Measurements from ENCODE around the gene GDF11.

GDF11 gene

GRCh38 chr12:55715169-55715764, 27.7 kb upstream of the GDF11 start:
- ChIA-PET POLR2A (interaction anchor here (1.0 kb wide), 1 partner anchor 474 kb away, joined by 3 read pairs; the partner anchor contains the start of gene SMARCC2), CTCF (interaction anchor here (0.9 to 3.1 kb wide), 8 partner anchors 8 to 313 kb away, joined by 3 to 19 read pairs (median 6); partner anchors contain the start of genes CD63 and ITGA7)
- H3K4me3 ChIP-seq (ENCODE audit: control insufficient read depth in 1 of 7, extremely low read depth in 1 of 7, insufficient read depth in 4 of 7, low read depth in 2 of 7, low read length in 6 of 7), result peak overlapping the region; percentile 83 to 98 (median 92)

DNA sequence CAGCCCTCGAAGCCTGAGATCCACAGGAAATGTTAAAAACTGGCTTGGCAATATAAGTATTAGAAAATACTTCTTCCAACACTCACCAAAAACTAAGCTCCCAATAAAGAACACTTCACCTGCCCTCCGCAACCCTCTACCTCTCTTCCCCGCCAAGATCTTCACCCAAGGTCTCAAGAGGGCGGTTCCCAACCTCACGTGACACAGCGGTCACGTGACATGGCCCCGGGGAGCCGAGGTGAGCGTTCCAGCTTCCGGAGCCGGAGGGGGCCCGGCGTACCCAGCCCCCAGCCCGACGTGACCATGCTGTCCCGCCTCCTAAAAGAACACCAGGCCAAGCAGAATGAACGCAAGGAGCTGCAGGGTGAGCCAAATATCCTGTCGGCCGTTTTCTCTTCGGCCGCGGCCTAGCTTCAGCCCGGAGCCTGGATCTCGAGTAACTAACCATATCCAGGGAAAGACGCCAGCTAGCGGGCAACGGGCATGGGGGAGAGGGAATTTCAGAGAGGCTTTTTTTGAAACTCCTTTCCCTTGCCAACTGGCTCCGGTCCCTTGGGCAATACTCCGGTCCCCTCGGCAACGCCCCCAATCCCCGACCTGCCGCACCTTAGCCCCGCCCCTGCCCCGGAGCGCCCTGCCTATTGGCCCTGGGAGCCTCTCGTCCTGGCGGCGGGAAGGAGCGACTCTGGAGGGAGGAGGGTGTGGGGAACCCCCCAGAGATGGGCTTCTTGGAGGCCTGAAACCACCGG, 26.9 kb upstream of the GDF11 start, which contains the start of gene BLOC1S1:
TSS of gene BLOC1S1 (plus strand) at position 214 of the 749 bp plus-strand sequence. CDS start at position 220, 6 bp downstream.
- Histone ChIP-seq H3K4me1 (ENCODE audit: control extremely low read depth in 1 of 4, control insufficient read depth in 4 of 4, insufficient read depth in 4 of 4, low read length in 3 of 4) (peaks cover 3 to 27% (median 19%) of the 10 kb centered on the region in 4 experiments), H3K9me3 (ENCODE audit: control extremely low read depth in 1 of 5, control insufficient read depth in 4 of 5, insufficient read depth in 2 of 5, low read depth in 1 of 5, low read length in 4 of 5) (no peaks in the 10 kb centered on the region), H3K27me3 (replicated peaks in 2 of 5; ENCODE audit: control insufficient read depth in 4 of 5, insufficient read depth in 5 of 5, low read length in 4 of 5) (peaks cover 0 to 2% (median 0%) of the 10 kb centered on the region in 5 experiments), H3K27ac (ENCODE audit: insufficient read depth in 1 of 2, low read depth in 1 of 2, low read length in 2 of 2, poor library complexity in 1 of 2, severe bottlenecking in 2 of 2) (peak within 1 kb of the TSS; percentile 87 to 89), H3K36me3 (ENCODE audit: control insufficient read depth in 4 of 4, insufficient read depth in 4 of 4, low read length in 3 of 4) (peaks cover 0 to 16% (median 12%) of the 10 kb centered on the region in 4 experiments), H3K4me3 (ENCODE audit: control insufficient read depth in 1 of 7, extremely low read depth in 1 of 7, insufficient read depth in 4 of 7, low read depth in 2 of 7, low read length in 6 of 7) (peak within 1 kb of the TSS; percentile 83 to 98 (median 92))
- DNase-seq, result peak; percentile 88 to 93 (median 91)
- POLR2A ChIA-PET, result interaction anchor here (0.8 to 1.0 kb wide), 2 partner anchors 13 to 474 kb away, joined by 3 to 4 read pairs; partner anchors contain the start of genes CD63 and SMARCC2
- CTCF ChIA-PET, result interaction anchor here (1.0 to 3.1 kb wide), 8 partner anchors 9 to 312 kb away, joined by 5 to 19 read pairs (median 8); partner anchors contain the start of genes CD63 and ITGA7
- 0% methylated on average over 38 of the region's 42 CpGs for WGBS (ENCODE audit: insufficient coverage)

More at GRCh38 chr12:55715169-55715764, 27.7 kb upstream of the GDF11 start:
- WGBS (ENCODE audit: insufficient coverage), result 83% methylated on average over 5 of the region's 7 CpGs
- Histone ChIP-seq H3K36me3 (ENCODE audit: control insufficient read depth in 4 of 4, insufficient read depth in 4 of 4, low read length in 3 of 4) (peaks cover 0 to 14% (median 11%) of the 10 kb centered on the region in 4 experiments), H3K27me3 (replicated peaks in 2 of 5; ENCODE audit: control insufficient read depth in 4 of 5, insufficient read depth in 5 of 5, low read length in 4 of 5) (peaks cover 0 to 2% (median 2%) of the 10 kb centered on the region in 5 experiments), H3K9me3 (ENCODE audit: control extremely low read depth in 1 of 5, control insufficient read depth in 4 of 5, insufficient read depth in 2 of 5, low read depth in 1 of 5, low read length in 4 of 5) (no peaks in the 10 kb centered on the region), H3K4me1 (ENCODE audit: control extremely low read depth in 1 of 4, control insufficient read depth in 4 of 4, insufficient read depth in 4 of 4, low read length in 3 of 4) (peaks cover 3 to 27% (median 19%) of the 10 kb centered on the region in 4 experiments), H3K27ac (ENCODE audit: insufficient read depth in 1 of 2, low read depth in 1 of 2, low read length in 2 of 2, poor library complexity in 1 of 2, severe bottlenecking in 2 of 2) (peak overlapping the region; percentile 87 to 89)
- DNase-seq, result no peak

- peaks cover 3 to 27% (median 19%) of the 10 kb centered on the region in 4 experiments for H3K4me1 ChIP-seq (ENCODE audit: control extremely low read depth in 1 of 4, control insufficient read depth in 4 of 4, insufficient read depth in 4 of 4, low read length in 3 of 4)
- WGBS (ENCODE audit: insufficient coverage), result 2% methylated on average over 9 of the region's 13 CpGs
These were observed 26.4 kb upstream of the GDF11 start for GRCh38 chr12:55716582-55716957.

DNA sequence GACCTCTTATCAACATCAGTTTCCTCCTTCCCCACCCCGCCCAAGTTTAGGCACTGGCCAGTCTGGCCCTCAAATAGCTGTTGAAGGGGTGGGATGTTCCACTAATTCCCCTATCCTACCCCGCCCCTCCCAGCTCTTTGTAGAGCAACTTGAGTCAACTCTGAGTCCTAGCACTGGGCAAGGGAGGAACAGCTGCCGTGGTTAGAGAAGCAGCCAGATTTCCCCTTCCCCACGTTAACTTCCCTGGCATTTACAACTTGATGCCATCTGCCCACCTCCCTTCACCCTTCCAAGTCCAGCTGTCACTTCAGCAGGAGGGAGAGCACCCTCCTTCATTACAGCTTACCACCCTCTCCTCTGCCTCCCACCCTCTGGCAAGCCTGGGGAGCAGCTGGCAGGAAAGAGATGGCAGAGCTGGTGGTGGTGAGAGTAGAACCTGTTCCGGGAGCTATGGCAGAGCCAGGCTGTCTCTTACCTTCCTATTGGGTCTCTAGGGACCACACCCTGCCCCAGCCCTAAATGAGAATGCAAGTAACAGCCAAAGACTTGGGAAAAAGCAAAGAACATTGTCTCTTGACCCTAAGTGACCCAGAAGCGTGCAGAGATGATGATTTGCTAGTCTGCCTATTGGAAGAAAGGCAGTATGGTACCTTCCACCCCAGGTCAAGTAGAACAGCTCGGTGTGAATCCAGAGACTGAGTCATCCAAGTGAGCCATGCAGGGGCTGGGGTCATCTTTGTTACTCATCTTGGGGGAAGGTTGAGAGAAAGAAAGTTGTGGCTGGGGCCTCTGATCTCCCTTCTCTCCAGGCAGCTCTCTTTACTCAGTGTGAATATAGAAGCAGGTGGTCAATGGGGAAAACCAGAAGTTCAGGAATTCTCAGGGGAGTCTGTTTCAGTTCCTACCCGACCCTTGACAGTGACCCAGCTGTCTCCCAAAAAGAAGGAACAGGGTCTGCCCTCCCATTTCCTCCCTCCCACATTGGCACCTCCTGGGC, 25.6 kb upstream of the GDF11 start:
- POLR2A ChIA-PET, result interaction anchor here (0.9 kb wide), 1 partner anchor 12 kb away, joined by 4 read pairs; the partner anchor contains the start of gene CD63
- no peaks in the 10 kb centered on the region for H3K9me3 ChIP-seq (ENCODE audit: control extremely low read depth in 1 of 5, control insufficient read depth in 4 of 5, insufficient read depth in 2 of 5, low read depth in 1 of 5, low read length in 4 of 5)
- CTCF ChIA-PET, result interaction anchor here (1.0 to 3.1 kb wide), 8 partner anchors 8 to 1177 kb away, joined by 3 to 19 read pairs (median 8); partner anchors contain the start of genes CD63 and ITGA7
- no peak for DNase-seq
- H3K27ac ChIP-seq (ENCODE audit: insufficient read depth in 1 of 2, low read depth in 1 of 2, low read length in 2 of 2, poor library complexity in 1 of 2, severe bottlenecking in 2 of 2), result peak overlapping the region in 1 of 2 experiments; percentile 89
- peaks cover 0 to 16% (median 12%) of the 10 kb centered on the region in 4 experiments for H3K36me3 ChIP-seq (ENCODE audit: control insufficient read depth in 4 of 4, insufficient read depth in 4 of 4, low read length in 3 of 4)
- peaks cover 0 to 2% (median 0%) of the 10 kb centered on the region in 5 experiments for H3K27me3 ChIP-seq (replicated peaks in 2 of 5; ENCODE audit: control insufficient read depth in 4 of 5, insufficient read depth in 5 of 5, low read length in 4 of 5)
- H3K4me3 ChIP-seq (ENCODE audit: control insufficient read depth in 1 of 7, extremely low read depth in 1 of 7, insufficient read depth in 4 of 7, low read depth in 2 of 7, low read length in 6 of 7), result peak overlapping the region in 5 of 7 experiments; percentile 83 to 98 (median 92)
- 59% methylated on average over 7 of the region's 8 CpGs for WGBS (ENCODE audit: insufficient coverage)
- peaks cover 3 to 27% (median 19%) of the 10 kb centered on the region in 4 experiments for H3K4me1 ChIP-seq (ENCODE audit: control extremely low read depth in 1 of 4, control insufficient read depth in 4 of 4, insufficient read depth in 4 of 4, low read length in 3 of 4)

More at GRCh38 chr12:55716582-55716957, 26.4 kb upstream of the GDF11 start:
- POLR2A ChIA-PET, result interaction anchor here (0.8 to 1.0 kb wide), 3 partner anchors 12 to 473 kb away, joined by 3 to 4 read pairs (median 4); partner anchors contain the start of genes CD63 and SMARCC2
- Histone ChIP-seq H3K36me3 (ENCODE audit: control insufficient read depth in 4 of 4, insufficient read depth in 4 of 4, low read length in 3 of 4) (peaks cover 0 to 16% (median 12%) of the 10 kb centered on the region in 4 experiments), H3K4me3 (ENCODE audit: control insufficient read depth in 1 of 7, extremely low read depth in 1 of 7, insufficient read depth in 4 of 7, low read depth in 2 of 7, low read length in 6 of 7) (peak overlapping the region; percentile 83 to 98 (median 92)), H3K27me3 (replicated peaks in 2 of 5; ENCODE audit: control insufficient read depth in 4 of 5, insufficient read depth in 5 of 5, low read length in 4 of 5) (peaks cover 0 to 2% (median 0%) of the 10 kb centered on the region in 5 experiments), H3K27ac (ENCODE audit: insufficient read depth in 1 of 2, low read depth in 1 of 2, low read length in 2 of 2, poor library complexity in 1 of 2, severe bottlenecking in 2 of 2) (peak overlapping the region; percentile 87 to 89), H3K9me3 (ENCODE audit: control extremely low read depth in 1 of 5, control insufficient read depth in 4 of 5, insufficient read depth in 2 of 5, low read depth in 1 of 5, low read length in 4 of 5) (no peaks in the 10 kb centered on the region)
- CTCF ChIA-PET, result interaction anchor here (1.0 to 3.1 kb wide), 9 partner anchors 9 to 1176 kb away, joined by 3 to 19 read pairs (median 7); partner anchors contain the start of genes CD63 and ITGA7
- DNase-seq, result no peak

DNA sequence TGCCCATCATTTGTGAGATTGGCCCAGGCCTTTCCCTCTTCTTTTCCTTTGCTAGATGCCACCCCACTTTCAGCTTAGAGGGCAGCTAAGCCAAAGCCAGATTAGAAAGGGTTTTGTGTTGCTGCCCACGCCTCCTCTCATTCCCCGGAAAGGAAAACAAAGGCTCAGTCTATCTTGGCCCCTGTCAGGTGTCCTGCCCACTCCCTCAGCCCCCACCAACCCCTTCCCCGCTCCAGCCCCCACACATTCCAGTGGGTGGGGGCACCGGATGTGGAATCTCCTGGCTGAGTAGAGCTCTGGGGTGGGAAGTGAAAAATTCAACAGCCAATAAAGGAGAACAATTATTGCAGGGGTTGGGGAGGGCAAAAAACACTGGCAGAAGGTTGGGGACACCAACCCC, 24.9 kb upstream of the GDF11 start:
- no CpG with 5 or more reads among the region's 4 CpGs for WGBS (ENCODE audit: insufficient coverage)
- peaks cover 3 to 27% (median 19%) of the 10 kb centered on the region in 4 experiments for H3K4me1 ChIP-seq (ENCODE audit: control extremely low read depth in 1 of 4, control insufficient read depth in 4 of 4, insufficient read depth in 4 of 4, low read length in 3 of 4)
- DNase-seq, result no peak
- ChIA-PET CTCF (interaction anchor here (1.5 to 3.1 kb wide), 4 partner anchors 11 to 209 kb away, joined by 3 to 19 read pairs (median 13); partner anchors contain the start of gene CD63), POLR2A (interaction anchor here (1.1 kb wide), 1 partner anchor 20 kb away, joined by 3 read pairs; no protein-coding TSS in a partner anchor)
- H3K36me3 ChIP-seq (ENCODE audit: control insufficient read depth in 4 of 4, insufficient read depth in 4 of 4, low read length in 3 of 4), result peaks cover 0 to 18% (median 13%) of the 10 kb centered on the region in 4 experiments
- H3K9me3 ChIP-seq (ENCODE audit: control extremely low read depth in 1 of 5, control insufficient read depth in 4 of 5, insufficient read depth in 2 of 5, low read depth in 1 of 5, low read length in 4 of 5), result no peaks in the 10 kb centered on the region
- H3K4me3 ChIP-seq (ENCODE audit: control insufficient read depth in 1 of 7, extremely low read depth in 1 of 7, insufficient read depth in 4 of 7, low read depth in 2 of 7, low read length in 6 of 7), result no peak overlapping the region
- H3K27ac ChIP-seq (ENCODE audit: insufficient read depth in 1 of 2, low read depth in 1 of 2, low read length in 2 of 2, poor library complexity in 1 of 2, severe bottlenecking in 2 of 2), result no peak overlapping the region
- H3K27me3 ChIP-seq (replicated peaks in 2 of 5; ENCODE audit: control insufficient read depth in 4 of 5, insufficient read depth in 5 of 5, low read length in 4 of 5), result peaks cover 0 to 2% (median 0%) of the 10 kb centered on the region in 5 experiments

All from common myeloid progenitor, CD34-positive (primary cell).